ENCODE measurements around the gene TWNK.
A peak's percentile ranks its signal among the peaks of the same experiment; 100 is the strongest.

Gene TWNK

DNA sequence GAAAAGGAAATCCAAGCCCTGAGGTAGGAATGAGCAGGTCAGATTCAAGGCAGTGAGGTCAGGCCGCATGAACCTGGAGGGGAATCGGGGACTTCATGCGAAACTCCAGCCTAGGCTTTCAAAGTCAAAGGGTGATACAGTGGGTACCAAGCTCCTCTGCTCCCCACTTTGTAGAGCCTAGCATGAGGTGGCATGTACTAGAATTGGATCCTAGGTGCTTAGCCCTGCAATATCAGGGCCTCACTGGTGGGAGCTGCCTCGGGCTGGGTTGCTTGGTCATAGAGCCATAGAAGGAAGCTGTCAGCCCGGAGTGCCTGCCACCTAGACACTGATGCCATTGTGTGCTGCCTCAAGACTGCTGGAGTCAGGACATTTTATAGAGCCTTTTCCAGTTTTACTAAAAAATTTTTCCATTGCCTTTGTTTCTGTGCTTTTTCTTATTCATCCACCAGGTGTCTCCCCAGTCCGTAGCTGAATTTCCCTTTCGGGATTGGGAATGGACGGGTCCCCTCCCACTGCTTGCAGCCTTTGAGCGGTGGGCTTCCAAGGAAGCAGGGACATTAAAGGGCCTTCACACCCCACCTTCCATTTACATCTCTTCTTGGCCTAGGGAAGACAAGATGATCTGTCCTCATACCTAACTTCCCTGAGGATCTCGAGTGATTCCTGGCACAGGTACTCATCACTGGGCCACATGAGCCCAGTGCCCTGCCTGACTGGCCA is 6.8 kb downstream of the TWNK start:
- no peaks in the 10 kb centered on the region for H3K27me3 ChIP-seq (ENCODE audit: insufficient read depth, poor library complexity, severe bottlenecking)
- no peak overlapping the region for H3K4me3 ChIP-seq (replicated peaks; ENCODE audit: insufficient read depth, low read length)
- no peak overlapping the region for H3K27ac ChIP-seq (replicated peaks)
- DNase-seq (ENCODE audit: low read depth in 1 of 2, low spot score in 1 of 2), result no peak
- TF ChIP-seq GABPA (IDR thresholded peaks at IDR 0.05; ENCODE audit: low read depth) (no peak), REST (IDR thresholded peaks at IDR 0.05; ENCODE audit: insufficient replicate concordance, low read depth) (no peak), POLR2AphosphoS5 (IDR thresholded peaks at IDR 0.05; ENCODE audit: low read depth) (no peak), SPI1 (IDR thresholded peaks at IDR 0.05; ENCODE audit: borderline replicate concordance, low read depth) (no peak)
- TF ChIP-seq, protein P1, sequence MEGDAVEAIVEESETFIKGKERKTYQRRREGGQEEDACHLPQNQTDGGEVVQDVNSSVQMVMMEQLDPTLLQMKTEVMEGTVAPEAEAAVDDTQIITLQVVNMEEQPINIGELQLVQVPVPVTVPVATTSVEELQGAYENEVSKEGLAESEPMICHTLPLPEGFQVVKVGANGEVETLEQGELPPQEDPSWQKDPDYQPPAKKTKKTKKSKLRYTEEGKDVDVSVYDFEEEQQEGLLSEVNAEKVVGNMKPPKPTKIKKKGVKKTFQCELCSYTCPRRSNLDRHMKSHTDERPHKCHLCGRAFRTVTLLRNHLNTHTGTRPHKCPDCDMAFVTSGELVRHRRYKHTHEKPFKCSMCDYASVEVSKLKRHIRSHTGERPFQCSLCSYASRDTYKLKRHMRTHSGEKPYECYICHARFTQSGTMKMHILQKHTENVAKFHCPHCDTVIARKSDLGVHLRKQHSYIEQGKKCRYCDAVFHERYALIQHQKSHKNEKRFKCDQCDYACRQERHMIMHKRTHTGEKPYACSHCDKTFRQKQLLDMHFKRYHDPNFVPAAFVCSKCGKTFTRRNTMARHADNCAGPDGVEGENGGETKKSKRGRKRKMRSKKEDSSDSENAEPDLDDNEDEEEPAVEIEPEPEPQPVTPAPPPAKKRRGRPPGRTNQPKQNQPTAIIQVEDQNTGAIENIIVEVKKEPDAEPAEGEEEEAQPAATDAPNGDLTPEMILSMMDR (IDR thresholded peaks at IDR 0.05; ENCODE audit: insufficient read depth, low read length), result peak; percentile 10

DNA sequence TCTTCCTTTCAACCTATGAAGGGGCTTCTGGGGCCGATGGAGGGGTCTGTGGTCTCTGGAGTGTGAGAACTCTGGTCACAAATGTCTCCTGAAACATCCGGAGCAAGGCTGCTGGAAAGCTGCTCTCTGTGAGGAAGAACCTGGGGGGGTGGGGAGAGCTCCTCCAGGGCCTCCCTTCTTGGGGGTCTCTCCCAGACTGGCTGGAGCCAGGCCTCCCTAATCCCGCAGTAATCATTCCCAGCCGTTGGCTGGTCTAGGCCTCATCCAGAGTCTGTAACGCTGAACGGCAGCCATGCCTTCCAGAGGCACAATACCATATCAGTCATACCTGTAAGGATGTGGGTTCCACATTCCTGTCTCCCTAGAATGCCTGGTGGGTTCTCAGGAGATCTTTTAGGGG is 7.8 kb downstream of the TWNK start:
- Histone ChIP-seq H3K27ac (replicated peaks) (no peak overlapping the region), H3K4me3 (replicated peaks; ENCODE audit: insufficient read depth, low read length) (no peak overlapping the region), H3K27me3 (ENCODE audit: insufficient read depth, poor library complexity, severe bottlenecking) (no peaks in the 10 kb centered on the region)
- TF ChIP-seq POLR2AphosphoS5 (IDR thresholded peaks at IDR 0.05; ENCODE audit: low read depth) (no peak), SPI1 (IDR thresholded peaks at IDR 0.05; ENCODE audit: borderline replicate concordance, low read depth) (no peak)
- no peak for DNase-seq (ENCODE audit: low read depth in 1 of 2, low spot score in 1 of 2)

DNA sequence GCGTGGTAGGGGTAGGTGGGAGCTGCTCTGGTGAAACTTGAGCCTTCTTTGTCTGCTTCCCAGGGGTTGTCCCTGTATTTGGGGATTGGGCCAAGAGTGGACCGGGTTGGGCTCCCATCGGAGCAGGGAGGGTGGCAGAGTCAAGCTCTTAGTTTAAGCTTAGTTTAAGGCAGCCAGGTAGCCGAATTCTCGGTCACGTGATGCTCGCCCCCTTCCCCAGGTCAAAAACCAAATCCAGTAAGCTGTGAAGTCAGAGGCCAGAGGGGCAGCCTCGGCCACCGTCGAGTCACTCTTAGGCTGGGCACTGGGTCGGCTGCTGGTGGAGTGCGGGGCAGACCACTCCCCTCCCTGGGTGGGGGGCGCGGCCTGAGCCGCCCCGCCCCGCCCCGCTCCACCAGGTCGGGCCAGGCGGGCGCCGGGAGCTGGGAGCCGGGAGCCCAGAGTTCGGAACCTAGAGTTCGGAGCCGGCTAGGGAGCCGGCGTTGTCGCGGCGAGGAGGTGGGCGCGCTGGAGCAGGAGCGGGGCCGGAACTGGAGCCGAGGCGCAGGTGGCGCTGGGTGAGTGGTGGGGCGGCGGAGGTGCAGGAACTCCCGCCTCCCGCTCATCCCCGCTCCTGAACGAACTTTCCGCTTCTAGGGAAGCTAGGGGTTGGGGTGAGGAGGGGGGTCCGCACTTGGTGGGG is 9.5 kb downstream of the TWNK start:
- Histone ChIP-seq H3K4me3 (replicated peaks; ENCODE audit: insufficient read depth, low read length) (peak overlapping the region; percentile 81), H3K27me3 (ENCODE audit: insufficient read depth, poor library complexity, severe bottlenecking) (no peaks in the 10 kb centered on the region), H3K27ac (replicated peaks) (peak overlapping the region; percentile 84)
- no peak for TF ChIP-seq GABPA (IDR thresholded peaks at IDR 0.05; ENCODE audit: low read depth)
- TF ChIP-seq, protein P1 (IDR thresholded peaks at IDR 0.05; ENCODE audit: insufficient read depth, low read length), result no peak
- TF ChIP-seq POLR2AphosphoS5 (IDR thresholded peaks at IDR 0.05; ENCODE audit: low read depth), result no peak
- no peak for TF ChIP-seq SPI1 (IDR thresholded peaks at IDR 0.05; ENCODE audit: borderline replicate concordance, low read depth)
- no peak for TF ChIP-seq REST (IDR thresholded peaks at IDR 0.05; ENCODE audit: insufficient replicate concordance, low read depth)
- peak; percentile 39 to 66 for DNase-seq (ENCODE audit: low read depth in 1 of 2, low spot score in 1 of 2)

DNA sequence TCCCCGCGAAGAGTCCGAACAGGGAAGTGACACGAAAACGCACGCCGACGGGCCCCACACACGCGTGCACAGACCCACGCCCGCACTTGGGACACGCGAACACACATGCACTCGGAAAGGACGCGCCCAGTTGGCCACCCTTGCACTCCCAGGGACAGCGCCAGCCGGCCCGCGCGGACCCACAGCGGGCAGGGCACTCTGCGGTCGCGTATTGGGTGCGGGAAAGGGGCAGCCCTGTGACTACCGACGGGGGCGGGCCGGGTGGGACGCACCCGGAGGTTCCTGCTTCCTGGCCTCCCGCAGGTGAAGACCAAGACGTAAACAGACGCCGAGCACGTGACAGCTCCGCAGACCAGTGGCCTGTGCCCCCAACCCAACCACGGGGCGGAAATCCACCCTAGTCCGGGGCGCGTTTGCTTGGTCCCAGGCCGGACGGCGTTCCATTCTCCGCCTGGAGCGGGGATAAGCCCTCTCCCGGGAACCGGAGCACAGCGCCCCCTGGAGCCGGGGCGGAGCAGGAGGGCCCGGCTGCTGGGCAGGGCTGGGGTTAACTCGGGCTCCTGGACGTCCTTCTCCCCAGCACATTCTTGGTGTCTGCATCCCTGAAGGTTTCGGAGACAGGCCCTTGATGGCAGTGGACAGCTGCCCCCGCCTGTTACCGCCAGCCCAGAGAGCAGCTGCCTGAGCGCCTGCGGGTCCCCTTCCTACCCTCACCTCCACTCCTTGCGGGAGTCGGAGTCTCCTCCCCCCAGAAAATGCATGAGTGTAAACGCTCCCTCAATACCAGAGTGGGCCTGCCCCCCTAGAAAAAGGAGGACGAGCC is 10.2 kb downstream of the TWNK start:
- DNase-seq (ENCODE audit: low read depth in 1 of 2, low spot score in 1 of 2), result peak; percentile 82 to 89
- H3K4me3 ChIP-seq (replicated peaks; ENCODE audit: insufficient read depth, low read length), result peak overlapping the region; percentile 81
- H3K27ac ChIP-seq (replicated peaks), result peak overlapping the region; percentile 84
- TF ChIP-seq POLR2AphosphoS5 (IDR thresholded peaks at IDR 0.05; ENCODE audit: low read depth) (peak; percentile 44; the same call in 1 of the 2 replicates), SPI1 (IDR thresholded peaks at IDR 0.05; ENCODE audit: borderline replicate concordance, low read depth) (no peak), REST (IDR thresholded peaks at IDR 0.05; ENCODE audit: insufficient replicate concordance, low read depth) (no peak)
- TF ChIP-seq, protein P1 (IDR thresholded peaks at IDR 0.05; ENCODE audit: insufficient read depth, low read length), result peak; percentile 68
- no peaks in the 10 kb centered on the region for H3K27me3 ChIP-seq (ENCODE audit: insufficient read depth, poor library complexity, severe bottlenecking)

Measured in HL-60 (cell line).